IPS-NIHi11 (cell line): ENCODE data around the gene PALM.
"Not testable (repeated sequence)": the region's sequence is repeated elsewhere in the genome, so short reads cannot be mapped to it uniquely, and the experiment has no call there.

Experiments used
- DNase-seq: peaks from one replicate; pipeline ENCODE4 v3.0.0; 2012; ENCODE audit warnings: mixed read lengths, low spot score

The PALM gene

GRCh38 chr19:708154-709143 lies at the start of gene PALM:
PALM (plus strand) TSS chr19:708935; CDS start chr19:709147, 212 bp downstream.
- DNase-seq, result peak; percentile 74

DNA sequence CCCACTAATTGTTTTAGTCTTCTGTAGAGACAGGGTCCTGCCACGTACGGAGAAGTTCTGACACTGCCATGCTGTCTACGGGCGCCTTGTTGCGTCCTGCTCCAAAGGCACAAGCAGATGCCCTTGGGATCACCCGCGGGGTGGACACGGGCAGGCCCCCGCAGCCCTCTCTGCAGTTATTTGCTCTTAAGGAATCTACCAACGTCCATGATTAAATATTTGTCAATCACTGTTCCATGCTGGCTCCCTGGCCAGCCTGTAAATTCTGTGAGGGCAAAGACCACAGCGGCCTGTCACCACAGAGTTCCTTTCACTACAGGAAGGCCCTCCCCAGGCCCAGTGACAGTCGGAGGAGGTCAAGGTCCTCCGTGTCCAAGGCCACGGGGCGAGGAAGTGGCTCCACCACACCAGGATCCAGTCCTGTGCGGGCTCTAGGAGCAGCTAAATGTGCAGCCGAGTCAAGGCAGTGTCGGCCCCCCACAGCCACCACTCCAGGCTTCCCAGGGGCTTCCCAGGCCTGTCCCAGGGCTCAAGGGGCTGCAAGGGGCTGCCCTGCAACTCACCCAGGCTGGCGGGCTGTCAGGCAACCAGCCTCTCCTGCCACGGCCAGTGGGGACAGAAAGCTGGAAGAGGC lies 47.8 kb upstream of the PALM start:
- no peak for DNase-seq

GRCh38 chr19:661427-662196 lies 47.1 kb upstream of the PALM start:
- DNase-seq, result no peak

- DNase-seq, result peak; percentile 68
Measured at GRCh38 chr19:662207-662961, 46.4 kb upstream of the PALM start.

DNA sequence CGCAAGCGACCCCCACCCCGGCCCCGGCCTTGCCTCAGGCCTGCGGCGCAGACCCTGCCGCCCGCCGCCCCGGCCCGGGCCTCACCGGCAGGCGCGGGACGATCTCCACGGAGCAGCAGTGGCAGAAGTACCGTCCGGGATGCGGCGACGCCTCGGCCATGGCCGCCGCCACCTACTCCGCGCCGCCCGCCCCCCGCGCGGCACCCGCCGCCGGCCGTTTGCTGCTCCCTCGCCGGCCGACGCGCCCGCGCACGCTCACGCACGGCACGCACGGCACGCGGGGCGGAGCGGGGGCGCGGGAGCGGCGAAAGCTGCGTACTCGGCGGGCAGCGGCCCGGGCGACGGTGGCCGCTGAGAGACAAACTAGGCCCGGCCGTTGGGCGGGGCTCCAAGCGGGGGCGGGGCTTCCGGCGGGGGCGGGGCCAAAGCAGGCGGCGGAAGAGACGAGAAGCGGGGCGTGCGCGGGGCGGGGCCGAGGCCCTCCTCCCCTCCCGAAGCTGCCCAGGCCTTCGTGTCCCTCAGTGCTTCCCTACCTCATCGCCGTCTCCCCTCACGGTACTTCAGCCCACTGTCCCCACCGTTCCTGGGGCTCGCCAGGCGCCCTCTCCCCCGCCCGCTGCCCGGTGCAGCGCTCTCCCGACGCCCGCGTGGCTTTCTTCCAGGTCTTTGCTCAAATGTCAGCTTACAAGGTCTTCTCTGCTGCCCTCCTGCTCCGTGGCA lies 45.6 kb upstream of the PALM start, which contains the start of gene RNF126:
Gene RNF126, minus strand, starts transcription at position 253 of the 720 bp plus-strand sequence. Its CDS starts 93 bp downstream, at position 160.
- DNase-seq, result peak; percentile 98

- no peak for DNase-seq
Measured at GRCh38 chr19:663682-664117, 45.0 kb upstream of the PALM start.

GRCh38 chr19:664913-665443 lies 43.8 kb upstream of the PALM start:
- DNase-seq, result peak; percentile 95

GRCh38 chr19:666985-667573 lies 41.7 kb upstream of the PALM start:
- not testable (repeated sequence) for DNase-seq

DNA sequence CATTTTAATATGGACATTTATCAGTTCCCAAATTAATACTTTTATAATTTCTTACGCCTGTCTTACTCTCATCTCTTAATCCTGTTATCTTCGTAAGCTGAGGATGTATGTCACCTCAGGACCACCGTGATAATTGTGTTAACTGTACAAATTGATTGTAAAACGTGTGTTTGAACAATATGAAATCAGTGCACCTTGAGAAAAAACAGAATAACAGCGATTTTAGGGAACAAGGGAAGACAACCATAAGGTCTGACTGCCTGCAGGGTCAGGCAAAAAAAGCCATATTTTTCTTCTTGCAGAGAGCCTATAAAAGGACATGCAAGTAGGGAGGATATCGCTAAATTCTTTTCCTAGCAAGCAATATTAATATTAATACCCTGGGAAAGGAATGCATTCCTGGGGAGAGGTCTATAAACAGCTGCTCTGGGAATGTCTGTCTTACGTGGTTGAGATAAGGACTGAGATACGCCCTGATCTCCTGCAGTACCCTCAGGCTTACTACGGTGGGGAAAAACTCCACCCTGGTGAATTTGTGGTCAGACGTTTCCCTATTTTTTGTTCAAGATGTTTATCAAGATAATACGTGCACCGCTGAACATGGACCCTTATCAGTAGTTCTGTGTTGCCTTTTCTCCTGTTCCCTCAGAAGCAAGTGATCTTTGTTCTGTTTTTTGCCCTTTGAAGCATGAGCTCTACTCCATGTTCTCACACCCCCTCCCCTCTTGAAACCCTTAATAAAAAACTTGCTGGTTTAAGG lies 39.9 kb upstream of the PALM start:
- DNase-seq, result not testable (repeated sequence)

DNA sequence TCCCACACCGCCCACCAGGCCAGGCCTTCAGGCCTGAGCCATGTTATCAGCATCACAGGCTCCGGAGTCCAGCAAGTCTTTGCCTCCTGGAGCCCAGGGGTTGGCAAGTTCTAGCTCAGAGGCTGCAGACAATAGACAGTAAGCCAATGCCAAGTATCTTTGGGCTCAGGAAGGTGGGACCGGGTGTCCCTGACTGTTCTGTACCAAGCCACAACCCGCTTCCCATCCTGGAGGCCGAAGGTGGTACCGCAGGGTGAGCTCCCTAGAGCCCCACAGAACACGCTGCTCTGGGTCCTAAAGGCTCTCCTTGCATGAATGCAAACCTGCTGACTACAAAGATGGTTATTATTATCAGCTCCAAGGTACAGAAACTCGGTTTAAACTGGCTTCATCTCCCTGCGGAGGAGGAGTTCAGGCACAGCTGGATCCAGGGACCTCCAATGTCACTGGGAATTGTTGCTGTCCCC lies 38.1 kb upstream of the PALM start:
- no peak for DNase-seq

GRCh38 chr19:674282-675151 lies 34.2 kb upstream of the PALM start:
- DNase-seq, result no peak

DNA sequence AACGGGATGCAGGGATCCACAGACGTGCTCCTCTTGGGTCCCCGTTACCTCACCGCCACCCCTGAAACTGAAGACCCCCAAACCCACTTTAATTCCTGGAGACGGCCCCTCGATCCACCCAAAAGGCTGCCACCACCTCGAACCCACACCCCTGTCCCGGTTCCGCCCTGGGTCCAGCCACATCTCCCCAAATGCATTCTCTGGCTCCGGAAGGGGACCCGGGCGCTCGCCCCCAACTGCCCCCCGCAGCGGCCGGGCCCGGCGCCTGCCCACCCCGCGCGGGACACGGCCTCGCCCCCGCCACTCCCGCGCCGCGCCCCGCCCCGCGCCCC lies 32.8 kb upstream of the PALM start:
- no peak for DNase-seq

GRCh38 chr19:676339-677105 lies 32.2 kb upstream of the PALM start, which contains the start of gene FSTL3:
FSTL3 (plus strand) TSS chr19:676392; CDS start chr19:676424, 32 bp downstream.
- no peak for DNase-seq

GRCh38 chr19:677201-677600 lies 31.5 kb upstream of the PALM start:
- no peak for DNase-seq

DNA sequence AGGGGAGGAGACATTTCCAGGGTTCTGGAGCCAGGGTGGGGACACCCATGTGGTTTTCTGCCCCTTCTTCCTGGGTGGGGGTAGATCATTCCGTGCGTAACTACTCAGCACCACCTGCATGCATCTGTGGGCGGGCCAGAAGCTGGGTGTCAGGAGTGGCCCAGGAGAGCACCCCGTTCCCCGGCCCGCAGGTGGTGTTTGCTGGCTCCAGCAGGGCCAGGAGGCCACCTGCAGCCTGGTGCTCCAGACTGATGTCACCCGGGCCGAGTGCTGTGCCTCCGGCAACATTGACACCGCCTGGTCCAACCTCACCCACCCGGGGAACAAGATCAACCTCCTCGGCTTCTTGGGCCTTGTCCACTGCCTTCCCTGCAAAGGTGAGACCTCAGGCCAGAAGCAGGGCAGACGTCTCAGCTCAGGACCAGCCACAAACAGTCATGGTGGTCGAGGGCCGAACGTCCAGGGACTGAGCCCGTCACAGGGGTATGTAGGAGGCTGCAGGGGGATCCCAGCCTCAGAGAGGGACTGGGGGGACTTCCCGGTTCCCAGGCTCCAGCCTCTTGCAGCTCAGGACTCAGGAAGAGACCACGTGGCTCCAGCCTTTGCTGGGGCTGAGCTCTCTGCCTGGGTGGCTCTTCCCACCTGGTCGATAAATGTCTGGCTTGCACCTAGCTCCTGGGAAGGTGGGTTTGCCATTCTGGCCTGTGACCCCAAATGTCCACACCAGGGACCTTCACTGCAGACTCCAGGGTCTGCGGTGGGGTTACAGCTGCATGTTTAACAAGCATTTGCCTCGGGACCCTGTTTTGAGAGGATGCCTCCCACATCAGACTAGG lies 30.9 kb upstream of the PALM start:
- DNase-seq, result no peak

DNA sequence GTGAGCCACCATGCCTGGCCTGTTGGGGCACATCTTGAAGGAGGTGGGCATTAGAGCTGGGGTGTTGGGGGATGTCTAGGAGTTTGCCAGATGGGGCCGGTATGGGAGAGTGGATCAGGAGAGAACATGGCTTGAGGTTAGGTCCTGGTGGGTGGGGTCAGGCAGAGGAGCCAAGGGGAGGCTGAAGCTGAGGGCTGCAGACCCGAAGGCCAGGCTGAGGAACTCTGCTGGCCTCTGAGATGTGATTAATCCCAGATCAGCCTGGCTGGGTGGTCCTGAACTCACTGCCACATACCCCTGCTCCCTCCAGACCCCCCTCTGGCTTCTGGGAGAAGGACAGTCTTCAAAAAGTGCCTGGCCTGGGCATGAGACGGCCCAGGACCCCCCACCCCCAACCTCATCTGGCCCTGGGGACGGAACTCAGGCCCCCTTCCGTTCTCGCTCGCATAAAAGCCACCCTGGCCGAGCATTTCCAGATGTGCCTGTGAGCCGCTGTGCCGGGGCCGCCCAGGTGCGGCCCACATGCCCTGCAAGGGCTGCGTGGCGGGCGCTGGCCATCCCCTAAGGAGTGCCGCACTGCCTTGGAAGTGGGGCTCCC lies 29.8 kb upstream of the PALM start:
- DNase-seq, result no peak
